Activated CD4-positive, CD25-positive, alpha-beta regulatory T cell (primary cell): ENCODE results near the gene CRYGN.

Experiments used
- DNase-seq, 4 experiments: peaks; one replicate each; lab custom pipeline; 2025; lab: John Stamatoyannopoulos, UW

The CRYGN gene

GRCh38 chr7:151406886-151407583, 32.9 kb downstream of the CRYGN start:
- DNase-seq: no peak

- DNase-seq: no peak
Measured at GRCh38 chr7:151406051-151406875, 33.7 kb downstream of the CRYGN start.

- DNase-seq: no peak
Measured at GRCh38 chr7:151405588-151405987, 34.4 kb downstream of the CRYGN start.

- DNase-seq: no peak
Measured at GRCh38 chr7:151405056-151405455, 34.9 kb downstream of the CRYGN start.

GRCh38 chr7:151404216-151405011, 35.5 kb downstream of the CRYGN start:
- no peak for DNase-seq

GRCh38 chr7:151403764-151404163, 36.2 kb downstream of the CRYGN start:
- DNase-seq: no peak

- no peak for DNase-seq
Measured at GRCh38 chr7:151402029-151402835, 37.7 kb downstream of the CRYGN start.

GRCh38 chr7:151400626-151401315, 39.2 kb downstream of the CRYGN start:
- no peak for DNase-seq

GRCh38 chr7:151399906-151400305, 40.0 kb downstream of the CRYGN start:
- DNase-seq: no peak

- DNase-seq: no peak
Measured at GRCh38 chr7:151399305-151399601, 40.7 kb downstream of the CRYGN start.

- DNase-seq: no peak
Measured at GRCh38 chr7:151398446-151399304, 41.3 kb downstream of the CRYGN start.

GRCh38 chr7:151397026-151397425, 42.9 kb downstream of the CRYGN start:
- no peak for DNase-seq

- DNase-seq: no peak
Measured at GRCh38 chr7:151396328-151396970, 43.5 kb downstream of the CRYGN start.

GRCh38 chr7:151395036-151395367, 44.9 kb downstream of the CRYGN start:
- DNase-seq: no peak

- DNase-seq: no peak
Measured at GRCh38 chr7:151394076-151395035, 45.6 kb downstream of the CRYGN start.

- DNase-seq: no peak
Measured at GRCh38 chr7:151393031-151393977, 46.6 kb downstream of the CRYGN start.

- DNase-seq: no peak
Measured at GRCh38 chr7:151392426-151392825, 47.5 kb downstream of the CRYGN start.

- DNase-seq: no peak
Measured at GRCh38 chr7:151392002-151392401, 47.9 kb downstream of the CRYGN start.
